Hepatic stellate cell (primary cell): ENCODE results near the gene LTN1.
A peak's percentile ranks its signal among the peaks of the same experiment; 100 is the strongest.

Experiments used
- DNase-seq: peaks from one replicate; pipeline ENCODE4 v3.0.0; 2011; ENCODE audit warnings: low spot score

The LTN1 gene

GRCh38 chr21:28928578-28929420 is 63.9 kb downstream of the LTN1 start:
- no peak for DNase-seq

- DNase-seq, result no peak
Measured at GRCh38 chr21:28927130-28927529, 65.5 kb downstream of the LTN1 start.

DNA sequence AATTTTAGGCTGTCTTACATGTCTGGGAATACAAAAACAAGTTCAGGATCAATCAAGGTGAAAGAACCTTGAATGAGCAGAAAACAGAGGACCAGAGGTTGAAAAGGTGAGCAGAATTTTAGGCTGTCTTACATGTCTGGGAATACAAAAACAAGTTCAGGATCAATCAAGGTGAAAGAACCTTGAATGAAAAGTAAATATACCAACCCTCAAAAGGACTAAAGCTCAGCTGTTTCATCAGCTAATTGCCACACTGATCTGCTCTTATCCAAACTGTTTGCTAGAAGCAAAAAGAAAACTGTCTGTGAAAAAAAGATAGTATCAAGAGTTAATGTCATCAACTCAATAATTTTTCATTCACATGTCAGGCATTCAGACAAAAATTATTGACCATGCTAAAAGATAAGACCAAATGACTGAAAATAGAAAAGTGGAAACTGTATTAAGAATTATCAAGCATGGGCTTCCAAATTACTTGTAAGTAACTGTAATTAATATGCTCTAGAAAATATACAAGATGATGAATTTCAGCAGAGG is 69.2 kb downstream of the LTN1 start:
- no peak for DNase-seq

DNA sequence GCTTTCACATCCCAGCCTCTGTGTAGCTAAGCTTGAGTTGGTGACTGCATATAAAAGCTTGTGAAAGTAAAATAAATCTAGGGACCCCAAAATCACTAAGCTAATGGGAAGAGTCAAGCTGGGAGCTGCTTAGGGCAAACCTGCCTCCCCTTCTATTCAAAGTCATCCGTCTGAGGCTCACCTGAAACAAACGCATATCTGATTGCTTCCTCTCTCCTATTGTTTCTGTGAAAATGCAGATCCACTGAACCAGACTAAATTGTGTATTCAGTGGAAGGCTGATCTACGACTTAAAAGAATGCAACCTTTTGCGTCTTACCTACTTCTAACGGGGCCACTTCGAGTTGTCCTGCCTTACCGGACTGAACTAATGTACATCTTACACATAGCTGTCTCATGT is 70.3 kb downstream of the LTN1 start:
- DNase-seq, result no peak

DNA sequence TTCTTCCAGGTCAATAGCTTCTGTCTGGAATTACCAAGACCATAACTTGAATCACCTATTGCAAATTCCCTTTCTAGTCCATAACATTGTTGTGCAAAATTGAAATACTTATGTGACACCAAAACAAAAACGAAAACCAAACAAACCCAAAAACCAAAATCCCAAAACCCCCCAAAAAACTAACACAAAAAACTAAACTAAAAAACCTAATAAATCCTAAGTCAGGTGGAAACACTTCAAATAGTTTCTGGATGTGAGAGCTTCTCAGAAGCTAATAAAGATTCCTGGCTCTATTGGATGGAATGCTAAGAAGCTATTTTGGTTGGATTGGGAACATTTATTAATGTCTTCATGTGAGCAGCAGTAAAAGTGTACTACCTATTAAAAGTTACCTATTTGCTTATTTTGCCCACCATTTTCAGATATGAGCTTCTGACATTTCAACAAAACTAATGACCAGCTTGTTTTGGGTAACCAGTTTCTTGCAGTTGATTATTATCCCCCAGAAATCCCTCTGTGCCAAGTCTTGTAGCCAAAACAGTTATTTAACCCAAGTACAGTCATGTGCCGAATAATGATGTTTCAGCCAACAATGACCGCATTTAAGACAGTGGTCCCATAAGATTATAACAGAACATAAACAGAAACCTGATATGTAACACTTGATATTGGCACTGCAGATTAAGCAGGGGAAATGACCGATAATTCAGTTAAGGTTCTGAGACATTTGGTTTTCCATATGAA is 76.4 kb downstream of the LTN1 start:
- no peak for DNase-seq

- DNase-seq, result no peak
Measured at GRCh38 chr21:28913071-28913470, 79.6 kb downstream of the LTN1 start.

- no peak for DNase-seq
Measured at GRCh38 chr21:28910280-28910887, 82.3 kb downstream of the LTN1 start.

- no peak for DNase-seq
Measured at GRCh38 chr21:28908351-28908750, 84.3 kb downstream of the LTN1 start.

- no peak for DNase-seq
Measured at GRCh38 chr21:28906841-28907240, 85.8 kb downstream of the LTN1 start.

GRCh38 chr21:28906236-28906635 is 86.4 kb downstream of the LTN1 start:
- no peak for DNase-seq

DNA sequence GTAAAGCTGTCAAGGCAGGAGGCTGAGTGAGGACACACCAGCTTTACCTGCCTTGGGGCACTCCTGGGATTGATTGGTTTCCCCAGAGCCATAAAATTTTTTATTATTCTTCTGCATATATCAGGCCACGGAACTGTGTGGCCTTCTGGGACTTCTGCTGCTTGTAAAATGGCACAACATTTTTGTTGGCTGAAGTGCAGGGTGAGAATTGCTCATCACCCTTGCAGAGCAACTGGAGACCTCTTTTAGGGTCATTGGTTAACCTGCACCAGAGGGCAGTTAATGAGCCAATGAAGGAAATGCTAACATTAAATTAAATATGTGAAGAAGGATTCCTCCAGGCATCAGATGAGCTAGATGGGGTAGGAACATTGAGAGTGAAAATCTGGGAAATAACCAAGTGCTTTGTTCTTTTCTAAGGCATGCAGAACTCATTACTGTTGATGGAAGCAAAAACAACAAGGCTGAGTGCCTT is 87.7 kb downstream of the LTN1 start:
- DNase-seq, result no peak

DNA sequence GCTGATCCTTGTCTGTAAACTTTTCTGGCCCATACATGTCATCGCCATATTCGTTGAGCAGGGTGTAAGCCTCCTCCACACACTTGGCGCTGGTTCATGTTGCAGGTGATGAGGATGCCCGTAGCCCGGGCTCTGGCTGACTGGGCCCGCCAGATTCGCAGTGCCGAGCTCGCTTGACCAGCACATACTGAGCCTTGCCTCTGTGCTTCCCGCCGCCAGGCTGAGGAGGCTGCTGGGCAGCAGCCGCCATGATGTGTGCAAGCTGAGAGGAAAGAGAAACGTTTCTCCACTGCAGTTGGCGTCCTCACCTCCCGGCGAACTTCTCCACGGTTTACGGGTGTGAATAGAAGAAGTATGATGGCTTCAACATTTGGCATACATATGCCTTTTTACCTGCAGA is 89.2 kb downstream of the LTN1 start:
- no peak for DNase-seq

DNA sequence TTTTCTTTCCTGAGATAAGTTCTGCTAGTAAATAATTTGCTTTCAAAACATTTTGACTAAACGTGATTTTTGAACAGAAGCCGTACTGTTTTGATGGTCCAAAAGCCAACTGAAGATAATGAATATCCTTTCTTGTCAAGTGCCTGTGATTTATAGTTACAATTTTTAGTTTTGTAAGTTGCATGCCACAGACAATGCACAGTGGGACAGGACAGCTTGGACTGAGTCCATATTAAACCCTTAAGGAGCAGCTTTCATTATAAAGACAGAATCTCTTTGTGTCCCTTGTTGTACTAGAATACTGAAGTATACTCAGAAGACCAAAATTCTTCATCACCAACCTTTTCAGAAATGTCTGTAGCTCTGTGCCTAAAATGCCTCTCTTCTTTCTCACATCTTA is 92.2 kb downstream of the LTN1 start:
- DNase-seq, result no peak

- no peak for DNase-seq
Measured at GRCh38 chr21:28899744-28900143, 92.9 kb downstream of the LTN1 start.

GRCh38 chr21:28899220-28899619 is 93.5 kb downstream of the LTN1 start:
- DNase-seq, result no peak

DNA sequence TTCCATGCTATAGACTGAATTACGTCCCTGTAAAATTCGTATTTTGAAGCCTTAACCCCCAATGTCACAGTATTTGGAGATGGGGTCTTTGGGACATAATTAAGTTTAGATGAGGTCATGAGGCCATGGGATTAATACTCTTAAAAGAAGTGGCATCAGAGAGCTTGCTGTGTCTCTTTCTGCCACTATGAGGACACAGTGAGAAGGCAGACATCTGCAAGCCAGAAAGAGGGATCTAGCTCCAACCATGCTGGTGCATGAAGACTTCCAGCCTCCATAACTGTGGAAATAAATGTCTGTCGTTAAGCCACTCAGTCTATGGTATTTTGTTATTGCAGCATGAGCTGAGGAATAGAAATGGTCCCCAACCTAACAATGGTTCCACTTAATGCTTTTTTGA is 99.0 kb downstream of the LTN1 start:
- DNase-seq, result no peak

GRCh38 chr21:28892199-28893111 is 100.2 kb downstream of the LTN1 start:
- DNase-seq, result no peak

DNA sequence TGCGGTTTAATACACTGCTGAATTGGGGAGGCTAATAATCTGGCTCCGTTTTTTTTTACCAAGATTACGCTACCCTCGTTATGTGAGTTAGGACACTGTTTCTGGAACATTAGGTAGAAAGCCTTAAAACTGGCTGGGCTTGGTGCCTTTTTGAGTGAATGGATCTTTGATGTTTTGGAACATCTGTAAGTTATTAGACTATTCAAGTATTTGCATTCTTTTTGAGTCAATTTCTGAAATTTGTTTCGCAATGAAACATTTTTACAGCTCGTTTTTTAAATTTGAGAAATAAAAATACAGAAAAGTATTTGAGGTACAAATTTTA is 106.9 kb downstream of the LTN1 start:
- no peak for DNase-seq

- peak; percentile 93 for DNase-seq
Measured at GRCh38 chr21:28884976-28885852, 107.5 kb downstream of the LTN1 start.

DNA sequence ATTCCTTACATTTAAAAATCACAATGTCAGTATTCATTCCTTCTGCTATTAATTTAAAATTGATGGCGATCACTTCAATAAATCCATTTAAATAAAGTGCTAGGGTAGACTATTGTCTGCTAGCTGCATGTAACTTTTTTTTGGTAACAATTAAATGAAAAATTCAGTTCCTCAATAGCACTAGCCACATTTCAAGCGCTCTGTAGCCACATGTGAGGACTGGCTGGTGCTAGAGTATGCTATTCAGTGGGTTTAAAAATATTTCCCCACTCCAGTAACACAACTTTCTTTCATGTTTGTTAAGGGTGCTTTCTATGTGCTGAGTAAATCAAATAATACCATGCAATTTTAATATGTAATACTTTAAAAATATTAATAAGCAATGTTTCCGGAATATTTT is 108.2 kb downstream of the LTN1 start:
- DNase-seq, result no peak

DNA sequence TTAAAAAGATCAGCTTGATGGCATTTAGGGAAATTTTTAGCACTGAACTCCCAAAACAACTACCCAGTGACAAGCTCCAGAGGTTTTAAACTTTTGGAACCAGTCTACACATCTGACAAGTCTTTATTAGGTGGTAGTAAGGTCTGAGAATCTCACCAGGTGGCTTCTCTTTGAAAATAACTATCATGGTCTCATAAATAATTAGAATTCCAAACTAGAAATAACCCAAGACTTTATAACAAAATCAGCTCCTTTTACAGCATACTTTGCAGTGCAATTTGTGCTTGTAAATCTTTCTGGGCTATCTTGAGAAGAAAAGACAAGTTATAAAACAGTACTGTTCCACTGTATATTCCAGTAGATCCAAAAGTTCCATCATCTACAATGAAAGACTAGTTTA is 108.7 kb downstream of the LTN1 start:
- DNase-seq, result no peak
